Smooth muscle cell (in vitro differentiated cells): Measurements from ENCODE around the gene TTLL9. TPM values are rescaled to one million over a fixed set of nuclear protein-coding genes. Genes with fewer than 3 reads are reported as not detected.

Source experiments
- DNase-seq: peaks from one replicate; lab custom pipeline; 2025; ENCODE audit not compliant: unreplicated experiment; lab: John Stamatoyannopoulos, UW
- H2AFZ ChIP-seq: fragments of 200-600 bp; sonication (generic); 2 replicates; pipeline ENCODE4 v1.6.0; 2016; ENCODE audit warnings: antibody characterized with exemption, low read depth, mild to moderate bottlenecking
- H3F3A ChIP-seq: fragments of 200-600 bp; sonication (generic); 2 replicates; pipeline ENCODE4 v1.6.0; 2017; ENCODE audit warnings: antibody characterized with exemption, low read depth
- H3K27ac ChIP-seq: fragments of 200-600 bp; sonication (generic); 2 replicates; pipeline ENCODE4 v1.5.1; 2016; ENCODE audit warnings: low read depth, mild to moderate bottlenecking
- H3K27me3 ChIP-seq: fragments of 200-600 bp; sonication (generic); 2 replicates; pipeline ENCODE4 v1.6.1; 2016; ENCODE audit warnings: low read depth, mild to moderate bottlenecking
- H3K36me3 ChIP-seq: fragments of 200-600 bp; sonication (generic); 2 replicates; pipeline ENCODE4 v1.5.1; 2016; ENCODE audit warnings: low read depth
- H3K4me1 ChIP-seq: fragments of 200-600 bp; sonication (generic); 2 replicates; pipeline ENCODE4 v1.5.1; 2016; ENCODE audit warnings: low read depth
- H3K4me2 ChIP-seq: fragments of 200-600 bp; sonication (generic); 2 replicates; pipeline ENCODE4 v1.6.0; 2016; ENCODE audit warnings: mild to moderate bottlenecking
- H3K4me3 ChIP-seq: fragments of 200-600 bp; sonication (generic); 2 replicates; pipeline ENCODE4 v1.5.1; 2016; ENCODE audit warnings: mild to moderate bottlenecking
- H3K79me2 ChIP-seq: fragments of 200-600 bp; sonication (generic); 2 replicates; pipeline ENCODE4 v1.6.0; 2016; ENCODE audit warnings: low read depth, mild to moderate bottlenecking
- H3K9ac ChIP-seq: fragments of 200-600 bp; sonication (generic); 2 replicates; pipeline ENCODE4 v1.6.0; 2016; ENCODE audit warnings: low read depth
- H3K9me3 ChIP-seq: fragments of 200-600 bp; sonication (generic); replicated peaks from 2 replicates; pipeline ENCODE4 v1.5.1; 2016; ENCODE audit warnings: low read depth
- H4K20me1 ChIP-seq: fragments of 200-600 bp; sonication (generic); 2 replicates; pipeline ENCODE4 v1.6.0; 2016; ENCODE audit warnings: low read depth
- CTCF ChIP-seq: fragments of 200-600 bp; sonication (generic); IDR thresholded peaks from 2 replicates; pipeline ENCODE4 v1.5.1; 2017; ENCODE audit warnings: borderline replicate concordance, mild to moderate bottlenecking, antibody characterized with exemption; ENCODE audit not compliant: insufficient read depth, poor library complexity, severe bottlenecking
- WGBS: methylation state at CpG from one replicate; pipeline ENCODE4 v1.1.7; 2016; ENCODE audit warnings: low lambda C conversion rate; 5-methylcytosine and 5-hydroxymethylcytosine counted together
- polyA plus RNA-seq: library from polyadenylated mRNA; unstranded; fragments of >200 nt; fragmentation: Nextera tagmentation; extraction: Ambion mirVana; gene quantifications from 2 replicates; pipeline ENCODE4 v1.2.1, GENCODE V29; 2016
- total RNA-seq: library from RNA; depleted of rRNA; stranded (reverse); fragments of >200 nt; gene quantifications from 2 replicates; pipeline ENCODE4 v1.2.3, GENCODE V29; 2014

Gene TTLL9
- total and polyA plus RNA-seq, 2 experiments from 2014 or later: 0.13 TPM; not detected in 1

GRCh38 chr20:31956556-31957526, 86.4 kb downstream of the TTLL9 start:
- DNase-seq: no peak
- WGBS: 69% methylated on average over 11 of the region's 11 CpGs
- no peak for TF ChIP-seq CTCF

GRCh38 chr20:31962761-31963160, 92.3 kb downstream of the TTLL9 start:
- Histone ChIP-seq H3K36me3 (no peaks in the 10 kb centered on the region), H3K9ac (no peak overlapping the region), H3K9me3 (no peaks in the 10 kb centered on the region), H3K79me2 (no peaks in the 10 kb centered on the region), H3K4me3 (no peak overlapping the region), H3K4me2 (no peak overlapping the region), H2AFZ (no peak overlapping the region), H3K27ac (no peak overlapping the region), H3F3A (no peaks in the 10 kb centered on the region), H3K4me1 (no peaks in the 10 kb centered on the region), H4K20me1 (no peaks in the 10 kb centered on the region), H3K27me3 (peaks cover 91% of the 10 kb centered on the region)
- DNase-seq: no peak
- WGBS: 51% methylated on average over 2 of the region's 2 CpGs
- TF ChIP-seq CTCF: no peak

More at GRCh38 chr20:31956556-31957526, 86.4 kb downstream of the TTLL9 start:
- Histone ChIP-seq H3K27ac (no peak overlapping the region), H3K9me3 (no peaks in the 10 kb centered on the region), H3K79me2 (no peaks in the 10 kb centered on the region), H3K4me2 (no peak overlapping the region), H3K4me1 (no peaks in the 10 kb centered on the region), H2AFZ (no peak overlapping the region), H4K20me1 (no peaks in the 10 kb centered on the region), H3K4me3 (no peak overlapping the region), H3F3A (no peaks in the 10 kb centered on the region), H3K9ac (no peak overlapping the region), H3K36me3 (no peaks in the 10 kb centered on the region), H3K27me3 (peaks cover 55% of the 10 kb centered on the region)

- TF ChIP-seq CTCF: no peak
- Histone ChIP-seq H3K9me3 (no peaks in the 10 kb centered on the region), H3K27me3 (peaks cover 91% of the 10 kb centered on the region), H3K79me2 (no peaks in the 10 kb centered on the region), H3K9ac (no peak overlapping the region), H3K36me3 (no peaks in the 10 kb centered on the region), H3K4me3 (no peak overlapping the region), H2AFZ (no peak overlapping the region), H4K20me1 (no peaks in the 10 kb centered on the region), H3K4me2 (no peak overlapping the region), H3K4me1 (no peaks in the 10 kb centered on the region), H3F3A (no peaks in the 10 kb centered on the region), H3K27ac (no peak overlapping the region)
- DNase-seq: no peak
- WGBS: 73% methylated on average over 6 of the region's 6 CpGs
These were observed 93.5 kb downstream of the TTLL9 start for GRCh38 chr20:31963889-31964288.
